Activated CD4-positive, alpha-beta T cell treated with anti-CD3 and anti-CD28 coated beads, Interleukin-2, amount 10 ng/mL, durations not matched to agents 24 days and 14 days (primary cell): ENCODE data around the gene CHD2. TPM values are rescaled to one million over a fixed set of nuclear protein-coding genes. Genes with fewer than 3 reads are reported as not detected.

Source experiments
- DNase-seq: peaks from one replicate; pipeline ENCODE4 v3.0.0; 2022
- H3K27ac Mint-ChIP-seq: one replicate; pipeline ENCODE4 v1.8.0; 2022; ENCODE audit warnings: mild to moderate bottlenecking, mixed read lengths
- H3K27me3 Mint-ChIP-seq: one replicate; pipeline ENCODE4 v1.8.0; 2022; ENCODE audit warnings: mixed read lengths
- H3K36me3 Mint-ChIP-seq: one replicate; pipeline ENCODE4 v1.8.0; 2022; ENCODE audit warnings: low read depth, mild to moderate bottlenecking, mixed read lengths
- H3K4me1 Mint-ChIP-seq: one replicate; pipeline ENCODE4 v1.8.0; 2021; ENCODE audit warnings: mixed read lengths
- H3K4me3 Mint-ChIP-seq: one replicate; pipeline ENCODE4 v1.8.0; 2022; ENCODE audit warnings: mild to moderate bottlenecking, moderate library complexity, mixed read lengths
- H3K9me3 Mint-ChIP-seq: one replicate; pipeline ENCODE4 v1.8.0; 2021; ENCODE audit warnings: mixed read lengths
- intact Hi-C: fragments of 100-400 bp; cut with micrococcal nuclease; formaldehyde crosslinking; loops from one replicate; pipeline ENCODE4 v1.15.1; 2023
- total RNA-seq: library from RNA; stranded (reverse); gene quantifications from 2 replicates; pipeline ENCODE4 v1.2.3, GENCODE V29; 2022

CHD2 gene
- total RNA-seq, 1 donor from 2014 or later = 111 TPM

GRCh38 chr15:92954002-92954401 lies 53.9 kb downstream of the CHD2 start:
- no peaks in the 10 kb centered on the region for H3K27me3 Mint-ChIP-seq
- no peak overlapping the region for H3K27ac Mint-ChIP-seq
- intact Hi-C loops = loop anchor here (5.0 kb wide), 1 partner anchor 33 kb away; no protein-coding TSS in a partner anchor
- peaks cover 14% of the 10 kb centered on the region for H3K9me3 Mint-ChIP-seq
- H3K4me1 Mint-ChIP-seq = peaks cover 16% of the 10 kb centered on the region
- DNase-seq = no peak
- H3K36me3 Mint-ChIP-seq = peaks cover 86% of the 10 kb centered on the region
- H3K4me3 Mint-ChIP-seq = no peak overlapping the region

- DNase-seq = no peak
- peaks cover 86% of the 10 kb centered on the region for H3K36me3 Mint-ChIP-seq
- H3K4me3 Mint-ChIP-seq = no peak overlapping the region
- intact Hi-C loops = loop anchor here (5.0 kb wide), 1 partner anchor 33 kb away; no protein-coding TSS in a partner anchor
- H3K27ac Mint-ChIP-seq = no peak overlapping the region
- H3K9me3 Mint-ChIP-seq = peaks cover 14% of the 10 kb centered on the region
- peaks cover 18% of the 10 kb centered on the region for H3K4me1 Mint-ChIP-seq
- no peaks in the 10 kb centered on the region for H3K27me3 Mint-ChIP-seq
Measured at GRCh38 chr15:92954578-92954977, 54.5 kb downstream of the CHD2 start.

GRCh38 chr15:92955706-92956105 lies 55.6 kb downstream of the CHD2 start:
- no peak for DNase-seq
- Mint-ChIP-seq H3K4me3 (no peak overlapping the region), H3K27ac (no peak overlapping the region), H3K27me3 (no peaks in the 10 kb centered on the region), H3K9me3 (peaks cover 11% of the 10 kb centered on the region), H3K36me3 (peaks cover 83% of the 10 kb centered on the region), H3K4me1 (peaks cover 22% of the 10 kb centered on the region)
- intact Hi-C loops = loop anchor here (2.0 to 5.0 kb wide), 2 partner anchors 13 to 62 kb away; no protein-coding TSS in a partner anchor

GRCh38 chr15:92958105-92958504 lies 58.0 kb downstream of the CHD2 start:
- H3K4me1 Mint-ChIP-seq = peaks cover 29% of the 10 kb centered on the region
- DNase-seq = peak; percentile 69

GRCh38 chr15:92959219-92959618 lies 59.1 kb downstream of the CHD2 start:
- Mint-ChIP-seq H3K27me3 (no peaks in the 10 kb centered on the region), H3K9me3 (peaks cover 11% of the 10 kb centered on the region), H3K27ac (peak overlapping the region; percentile 61), H3K36me3 (peaks cover 85% of the 10 kb centered on the region), H3K4me3 (no peak overlapping the region), H3K4me1 (peaks cover 32% of the 10 kb centered on the region)
- peak; percentile 46 for DNase-seq
- intact Hi-C loops = loop anchor here (5.0 kb wide), 1 partner anchor 58 kb away; no protein-coding TSS in a partner anchor

More at GRCh38 chr15:92958105-92958504, 58.0 kb downstream of the CHD2 start:
- Mint-ChIP-seq H3K9me3 (peaks cover 11% of the 10 kb centered on the region), H3K27ac (peak overlapping the region; percentile 87), H3K27me3 (no peaks in the 10 kb centered on the region), H3K36me3 (peaks cover 83% of the 10 kb centered on the region), H3K4me3 (peak overlapping the region; percentile 61)
- intact Hi-C loops = loop anchor here (5.0 kb wide), 1 partner anchor 59 kb away; no protein-coding TSS in a partner anchor

- peaks cover 30% of the 10 kb centered on the region for H3K4me1 Mint-ChIP-seq
- no peak overlapping the region for H3K4me3 Mint-ChIP-seq
- H3K27ac Mint-ChIP-seq = peak overlapping the region; percentile 35
- peaks cover 79% of the 10 kb centered on the region for H3K36me3 Mint-ChIP-seq
- peaks cover 11% of the 10 kb centered on the region for H3K9me3 Mint-ChIP-seq
- no peak for DNase-seq
- no peaks in the 10 kb centered on the region for H3K27me3 Mint-ChIP-seq
- intact Hi-C loops = no loop called here
Measured at GRCh38 chr15:92960996-92961681, 61.0 kb downstream of the CHD2 start.

- H3K4me3 Mint-ChIP-seq = no peak overlapping the region
- DNase-seq = no peak
- H3K9me3 Mint-ChIP-seq = peaks cover 8% of the 10 kb centered on the region
- intact Hi-C loops = no loop called here
- no peaks in the 10 kb centered on the region for H3K27me3 Mint-ChIP-seq
- H3K27ac Mint-ChIP-seq = no peak overlapping the region
- H3K4me1 Mint-ChIP-seq = peaks cover 27% of the 10 kb centered on the region
- peaks cover 75% of the 10 kb centered on the region for H3K36me3 Mint-ChIP-seq
Measured at GRCh38 chr15:92962914-92963313, 62.8 kb downstream of the CHD2 start.

GRCh38 chr15:92963794-92964193 lies 63.7 kb downstream of the CHD2 start:
- Mint-ChIP-seq H3K4me1 (peaks cover 22% of the 10 kb centered on the region), H3K27me3 (no peaks in the 10 kb centered on the region), H3K36me3 (peaks cover 76% of the 10 kb centered on the region), H3K27ac (peak overlapping the region; percentile 19), H3K4me3 (no peak overlapping the region), H3K9me3 (peaks cover 4% of the 10 kb centered on the region)
- intact Hi-C loops = no loop called here
- DNase-seq = no peak

- H3K27ac Mint-ChIP-seq = peak overlapping the region; percentile 57
- intact Hi-C loops = no loop called here
Measured at GRCh38 chr15:92968926-92969651, 69.0 kb downstream of the CHD2 start.

GRCh38 chr15:92970656-92971055 lies 70.5 kb downstream of the CHD2 start:
- peaks cover 18% of the 10 kb centered on the region for H3K4me1 Mint-ChIP-seq
- H3K36me3 Mint-ChIP-seq = peaks cover 69% of the 10 kb centered on the region
- H3K4me3 Mint-ChIP-seq = no peak overlapping the region
- peak overlapping the region; percentile 66 for H3K27ac Mint-ChIP-seq
- H3K9me3 Mint-ChIP-seq = no peaks in the 10 kb centered on the region
- intact Hi-C loops = no loop called here
- no peaks in the 10 kb centered on the region for H3K27me3 Mint-ChIP-seq
- no peak for DNase-seq

More at GRCh38 chr15:92968926-92969651, 69.0 kb downstream of the CHD2 start:
- Mint-ChIP-seq H3K9me3 (no peaks in the 10 kb centered on the region), H3K4me1 (peaks cover 18% of the 10 kb centered on the region), H3K27me3 (no peaks in the 10 kb centered on the region), H3K36me3 (peaks cover 67% of the 10 kb centered on the region), H3K4me3 (no peak overlapping the region)
- no peak for DNase-seq

GRCh38 chr15:92971081-92971480 lies 71.0 kb downstream of the CHD2 start:
- no peaks in the 10 kb centered on the region for H3K9me3 Mint-ChIP-seq
- DNase-seq = no peak
- no peak overlapping the region for H3K27ac Mint-ChIP-seq
- intact Hi-C loops = no loop called here
- H3K27me3 Mint-ChIP-seq = no peaks in the 10 kb centered on the region
- peaks cover 18% of the 10 kb centered on the region for H3K4me1 Mint-ChIP-seq
- H3K4me3 Mint-ChIP-seq = no peak overlapping the region
- peaks cover 73% of the 10 kb centered on the region for H3K36me3 Mint-ChIP-seq

GRCh38 chr15:92971713-92972112 lies 71.6 kb downstream of the CHD2 start:
- Mint-ChIP-seq H3K36me3 (peaks cover 72% of the 10 kb centered on the region), H3K27ac (peak overlapping the region; percentile 57), H3K4me3 (no peak overlapping the region), H3K9me3 (no peaks in the 10 kb centered on the region), H3K27me3 (no peaks in the 10 kb centered on the region), H3K4me1 (peaks cover 18% of the 10 kb centered on the region)
- intact Hi-C loops = no loop called here
- no peak for DNase-seq

GRCh38 chr15:92974183-92974915 lies 74.2 kb downstream of the CHD2 start:
- DNase-seq = no peak
- H3K9me3 Mint-ChIP-seq = no peaks in the 10 kb centered on the region
- peaks cover 18% of the 10 kb centered on the region for H3K4me1 Mint-ChIP-seq
- H3K36me3 Mint-ChIP-seq = peaks cover 67% of the 10 kb centered on the region
- intact Hi-C loops = no loop called here
- H3K27me3 Mint-ChIP-seq = no peaks in the 10 kb centered on the region
- H3K27ac Mint-ChIP-seq = no peak overlapping the region
- H3K4me3 Mint-ChIP-seq = no peak overlapping the region
